WI38 (cell line): ENCODE results near the gene JMY.

Experiments
- H3K4me3 ChIP-seq: 2 replicates; pipeline ENCODE4 v1.5.1; 2011; ENCODE audit warnings: low read depth, mild to moderate bottlenecking, control low read depth, low read length
- TF ChIP-seq, protein P1 (sequence below): IDR thresholded peaks from 2 replicates; pipeline ENCODE4 v1.5.1; 2012; ENCODE audit warnings: low read depth, mild to moderate bottlenecking, control low read depth, low read length

Gene JMY

DNA sequence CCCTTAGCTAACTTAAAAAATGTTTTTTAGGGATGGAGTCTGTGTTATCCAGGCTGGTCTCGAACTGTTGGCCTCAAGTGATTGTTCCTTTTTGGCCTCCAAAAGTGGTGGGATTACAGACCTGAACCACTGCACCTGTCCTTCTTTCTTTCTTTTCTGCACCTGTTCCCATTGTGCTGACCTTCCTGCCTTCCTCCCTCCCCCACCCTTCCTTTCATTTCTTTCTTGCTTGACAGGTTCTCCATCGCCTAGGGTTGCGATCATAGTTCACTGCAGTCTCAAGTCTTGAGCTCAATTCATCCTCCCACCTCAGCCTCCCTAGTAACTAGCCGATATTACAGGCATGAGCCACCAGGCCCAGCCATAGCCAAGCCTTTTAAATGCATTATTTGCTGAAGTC, 20.6 kb downstream of the JMY start:
- TF ChIP-seq, protein P1, sequence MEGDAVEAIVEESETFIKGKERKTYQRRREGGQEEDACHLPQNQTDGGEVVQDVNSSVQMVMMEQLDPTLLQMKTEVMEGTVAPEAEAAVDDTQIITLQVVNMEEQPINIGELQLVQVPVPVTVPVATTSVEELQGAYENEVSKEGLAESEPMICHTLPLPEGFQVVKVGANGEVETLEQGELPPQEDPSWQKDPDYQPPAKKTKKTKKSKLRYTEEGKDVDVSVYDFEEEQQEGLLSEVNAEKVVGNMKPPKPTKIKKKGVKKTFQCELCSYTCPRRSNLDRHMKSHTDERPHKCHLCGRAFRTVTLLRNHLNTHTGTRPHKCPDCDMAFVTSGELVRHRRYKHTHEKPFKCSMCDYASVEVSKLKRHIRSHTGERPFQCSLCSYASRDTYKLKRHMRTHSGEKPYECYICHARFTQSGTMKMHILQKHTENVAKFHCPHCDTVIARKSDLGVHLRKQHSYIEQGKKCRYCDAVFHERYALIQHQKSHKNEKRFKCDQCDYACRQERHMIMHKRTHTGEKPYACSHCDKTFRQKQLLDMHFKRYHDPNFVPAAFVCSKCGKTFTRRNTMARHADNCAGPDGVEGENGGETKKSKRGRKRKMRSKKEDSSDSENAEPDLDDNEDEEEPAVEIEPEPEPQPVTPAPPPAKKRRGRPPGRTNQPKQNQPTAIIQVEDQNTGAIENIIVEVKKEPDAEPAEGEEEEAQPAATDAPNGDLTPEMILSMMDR: no peak

DNA sequence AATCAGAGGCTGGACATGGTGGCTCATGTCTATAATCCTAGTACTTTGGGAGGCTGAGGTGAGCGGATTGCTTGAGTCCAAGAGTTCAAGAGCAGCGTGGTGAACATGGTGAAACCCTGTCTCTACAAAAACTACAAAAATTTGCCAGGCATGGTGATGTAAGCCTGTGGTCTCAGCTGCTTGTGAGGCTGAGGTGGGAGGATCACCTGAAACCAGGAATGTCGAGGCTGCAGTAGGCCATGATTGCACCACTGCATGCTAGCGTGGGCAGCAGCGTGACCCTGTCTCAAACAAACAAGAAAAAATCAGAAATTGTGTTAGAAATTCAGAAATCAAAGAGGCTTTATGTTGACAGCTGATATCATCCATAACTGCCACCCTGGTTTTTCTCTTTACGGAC, 21.4 kb downstream of the JMY start:
- TF ChIP-seq, protein P1: no peak
- no peak overlapping the region for H3K4me3 ChIP-seq

More for the DNA sequence above, 20.6 kb downstream of the JMY start:
- no peak overlapping the region for H3K4me3 ChIP-seq

DNA sequence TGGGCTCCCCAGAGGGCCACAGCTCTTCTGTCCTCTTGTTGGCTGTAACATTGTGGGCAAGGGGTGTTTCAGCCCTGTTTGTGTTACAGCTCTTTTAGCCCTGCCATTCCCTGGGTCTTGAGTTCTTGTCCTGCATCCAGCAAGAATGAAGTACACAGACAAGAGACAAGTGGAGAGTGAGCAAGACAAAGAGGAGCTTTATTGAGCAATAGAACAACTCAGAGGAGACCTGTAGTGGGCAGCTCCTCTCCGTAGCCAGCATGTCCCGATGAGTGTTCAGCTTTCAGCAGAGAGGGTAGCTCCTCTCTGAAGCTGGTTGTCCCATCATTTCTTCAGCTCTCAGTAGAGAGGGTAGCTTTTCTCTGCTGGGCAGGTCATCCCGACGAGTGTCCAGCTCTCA, 22.9 kb downstream of the JMY start:
- TF ChIP-seq, protein P1: no peak
- no peak overlapping the region for H3K4me3 ChIP-seq

DNA sequence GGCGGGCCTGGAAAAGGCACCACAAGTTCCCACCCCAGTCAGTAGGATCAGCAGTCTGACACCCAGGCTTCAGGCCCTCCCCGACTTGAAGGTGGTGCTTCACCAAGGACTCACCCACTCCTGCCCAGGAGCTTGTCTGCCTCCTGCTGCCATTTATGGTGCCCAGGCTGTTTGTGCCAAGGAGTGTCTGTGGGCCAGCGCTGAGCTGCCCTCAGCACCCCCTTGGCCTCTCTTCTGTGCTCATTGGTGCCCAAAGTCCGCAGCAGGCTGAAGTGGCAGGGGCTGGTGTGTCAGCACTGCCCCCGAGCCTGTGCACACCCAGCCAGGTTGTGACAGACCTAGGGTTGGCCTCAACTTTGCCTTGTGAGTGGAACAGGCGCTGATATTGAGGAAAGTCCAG, 23.5 kb downstream of the JMY start:
- no peak overlapping the region for H3K4me3 ChIP-seq
- TF ChIP-seq, protein P1: no peak

DNA sequence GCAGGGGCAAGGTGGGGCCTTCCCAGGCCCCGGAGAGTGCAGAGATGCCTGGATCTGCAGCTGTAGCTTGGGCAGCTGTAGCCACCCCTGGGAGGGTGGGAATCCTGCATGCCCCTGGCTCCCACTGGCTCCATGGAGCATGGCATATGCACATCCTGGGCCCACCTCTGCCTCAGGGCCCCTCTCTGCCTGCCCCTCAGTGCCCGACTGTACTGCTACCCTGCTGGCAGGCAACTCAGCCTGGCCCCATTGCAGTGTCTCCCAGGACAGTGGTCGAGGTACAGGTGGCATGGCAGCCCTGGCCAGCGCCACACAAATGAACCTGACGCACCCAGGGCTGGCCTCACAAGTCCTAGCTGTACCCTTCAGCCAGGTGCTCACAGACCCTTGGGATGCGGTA, 23.9 kb downstream of the JMY start:
- TF ChIP-seq, protein P1: no peak
- no peak overlapping the region for H3K4me3 ChIP-seq

DNA sequence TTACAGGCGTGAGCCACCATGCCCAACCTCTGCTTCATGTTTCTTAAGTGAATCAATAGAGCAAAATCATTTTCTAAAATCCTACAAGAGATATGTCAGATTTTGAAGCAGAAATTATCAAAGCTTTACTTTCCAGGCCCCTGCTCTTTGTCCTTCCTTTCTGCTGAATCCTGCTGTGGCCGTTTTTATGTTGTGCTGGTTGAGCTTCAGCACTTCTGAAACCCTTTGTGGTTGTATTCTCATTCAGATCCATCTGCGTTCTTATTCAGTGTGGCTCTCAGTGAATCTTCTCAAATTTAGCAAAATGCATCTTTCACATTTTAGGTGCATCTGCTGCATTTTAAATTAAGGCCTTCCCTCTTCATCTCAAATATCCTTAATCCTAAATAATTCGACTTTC, 26.0 kb downstream of the JMY start:
- TF ChIP-seq, protein P1: no peak
- H3K4me3 ChIP-seq: no peak overlapping the region

DNA sequence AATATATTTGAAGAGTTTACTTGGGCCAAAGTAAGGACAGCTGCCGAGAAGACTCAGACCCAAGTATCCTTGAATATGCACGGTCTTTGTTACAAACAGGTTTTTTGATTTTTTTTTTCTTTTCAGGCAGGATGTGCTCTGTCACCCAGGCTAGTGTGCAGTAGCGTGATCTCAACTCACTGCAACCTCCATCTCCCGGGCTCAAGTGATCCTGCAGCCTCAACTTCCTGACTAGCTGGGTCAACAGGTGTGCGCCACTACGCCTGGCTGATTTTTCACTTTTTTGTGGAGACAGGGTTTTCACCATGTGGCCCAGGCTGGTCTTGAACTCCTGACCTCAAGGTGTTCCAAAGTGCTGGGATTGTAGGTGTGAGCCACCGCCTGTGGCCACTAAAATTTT, 27.4 kb downstream of the JMY start:
- no peak overlapping the region for H3K4me3 ChIP-seq
- TF ChIP-seq, protein P1: no peak
